ENCODE results near the gene KRT82. TPM values are rescaled to one million over a fixed set of nuclear protein-coding genes. Genes with fewer than 3 reads are reported as not detected.

Gene KRT82
- total and polyA plus RNA-seq, 8 donors, result not detected

- peaks cover 0 to 63% of the 10 kb centered on the region in 2 donors for H3K27me3 ChIP-seq
- H3K27ac ChIP-seq, result no peak overlapping the region
- no peak for TF ChIP-seq CTCF (IDR thresholded peaks at IDR 0.05)
- no peaks in the 10 kb centered on the region for H3K36me3 ChIP-seq
- DNase-seq (no peak), ATAC-seq (no peak)
- H3K4me1 ChIP-seq, result no peaks in the 10 kb centered on the region
- H3K4me3 ChIP-seq, result no peak overlapping the region
- intact Hi-C loops (cut with DNase I), result no loop called here
- no peaks in the 10 kb centered on the region for H3K9me3 ChIP-seq
Observed at GRCh38 chr12:52392465-52393007, 13.6 kb downstream of the KRT82 start.

DNA sequence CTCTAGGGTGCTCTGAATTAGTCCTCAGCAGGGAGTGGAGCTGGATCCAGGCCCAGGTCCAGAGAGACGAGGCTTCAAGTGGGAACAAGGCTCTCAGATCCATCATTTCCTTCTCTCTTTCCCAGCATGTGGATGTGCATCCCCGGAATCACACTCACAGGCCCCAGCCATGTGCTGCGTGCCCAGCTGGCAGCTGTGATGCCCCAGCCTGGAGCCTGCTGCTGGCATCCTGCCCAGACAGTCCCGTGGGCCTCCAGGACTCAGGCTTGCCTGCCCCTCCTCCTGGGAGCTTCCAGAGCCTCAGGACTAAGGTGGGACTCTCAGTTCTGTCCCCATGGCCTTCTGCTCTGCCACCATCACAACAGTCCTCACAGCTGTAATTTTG, 14.5 kb downstream of the KRT82 start:
- intact Hi-C loops (cut with DNase I), result no loop called here
- DNase-seq, result peak in 1 of 4 donors; percentile 74
- TF ChIP-seq CTCF (IDR thresholded peaks at IDR 0.05), result no peak
- Histone ChIP-seq H3K4me1 (no peaks in the 10 kb centered on the region), H3K27ac (no peak overlapping the region), H3K36me3 (no peaks in the 10 kb centered on the region), H3K27me3 (peaks cover 0 to 56% of the 10 kb centered on the region in 2 donors), H3K4me3 (no peak overlapping the region), H3K9me3 (no peaks in the 10 kb centered on the region)
- ATAC-seq, result peak; percentile 35

DNA sequence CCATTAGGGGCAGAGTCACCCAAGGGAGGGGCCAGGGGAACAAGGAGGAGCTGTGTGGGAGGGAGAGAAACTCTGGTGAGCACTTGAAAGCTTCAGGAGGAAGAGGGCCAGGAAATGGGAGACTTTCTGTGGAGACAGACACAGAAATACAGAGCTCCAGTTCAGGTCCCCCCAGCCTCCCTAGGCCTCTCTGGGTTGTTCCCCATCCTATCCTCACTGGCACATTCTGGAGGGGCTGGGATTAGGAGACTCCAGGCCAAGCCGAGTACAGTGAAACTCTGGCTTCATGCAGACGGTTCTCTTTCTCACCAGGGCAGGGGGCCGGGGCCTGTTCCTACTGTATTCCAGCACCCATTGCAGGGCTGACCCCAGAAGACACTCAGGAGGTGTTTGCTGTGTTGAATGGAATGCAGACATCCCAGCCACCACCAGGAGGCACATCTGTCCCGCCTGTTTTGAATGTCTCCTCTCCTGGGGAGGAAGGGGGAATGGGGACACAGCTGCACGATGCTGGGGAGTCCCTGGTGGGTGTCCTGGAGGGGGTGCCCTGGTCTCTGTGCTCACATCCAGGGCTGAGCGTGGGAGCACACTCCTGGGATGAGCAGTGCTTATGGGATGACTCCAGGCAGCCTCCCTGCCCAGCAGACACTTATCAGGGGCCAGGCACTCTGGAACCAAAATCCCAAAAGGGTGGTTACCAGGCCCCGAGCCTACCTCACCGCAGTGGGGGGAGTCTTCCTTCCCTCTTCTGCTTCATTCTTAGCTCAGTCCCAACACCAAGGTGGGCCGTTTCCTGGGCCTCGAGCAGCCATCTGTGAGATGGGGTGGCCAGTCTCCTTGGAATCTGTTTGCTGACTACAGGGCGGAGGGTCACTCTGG, 15.2 kb downstream of the KRT82 start:
- Histone ChIP-seq H3K36me3 (no peaks in the 10 kb centered on the region), H3K4me1 (no peaks in the 10 kb centered on the region), H3K27me3 (peaks cover 0 to 49% of the 10 kb centered on the region in 2 donors), H3K9me3 (no peaks in the 10 kb centered on the region), H3K27ac (no peak overlapping the region), H3K4me3 (no peak overlapping the region)
- TF ChIP-seq CTCF (IDR thresholded peaks at IDR 0.05), result peak; percentile 23 to 41
- intact Hi-C loops (cut with DNase I), result no loop called here
- DNase-seq (no peak), ATAC-seq (peak; percentile 36)

- ATAC-seq (peak; percentile 12), DNase-seq (no peak)
- H3K27ac ChIP-seq, result no peak overlapping the region
- H3K4me1 ChIP-seq, result no peaks in the 10 kb centered on the region
- intact Hi-C loops (cut with DNase I), result no loop called here
- no peaks in the 10 kb centered on the region for H3K9me3 ChIP-seq
- H3K27me3 ChIP-seq, result peaks cover 0 to 39% of the 10 kb centered on the region in 2 donors
- no peak overlapping the region for H3K4me3 ChIP-seq
- no peak for TF ChIP-seq CTCF (IDR thresholded peaks at IDR 0.05)
- H3K36me3 ChIP-seq, result no peaks in the 10 kb centered on the region
Observed at GRCh38 chr12:52389313-52390207, 16.6 kb downstream of the KRT82 start.

Data from left lung (tissue), 10 donors.